PC-9 (cell line): ENCODE measurements around the gene CKMT2. TPM values are rescaled to one million over a fixed set of nuclear protein-coding genes. Genes with fewer than 3 reads are reported as not detected.

ENCODE experiments used
- BruUV-seq: library from RNA; stranded (reverse); fragments of 400-500 nt; replicated peaks from 2 replicates; lab custom pipeline; 2021; lab: Mats Ljungman, UMichigan
- CTCF ChIA-PET: fragments of 300-600 bp; sonication (Branson Sonifier 250); formaldehyde crosslinking; loops from one replicate; lab custom pipeline; 2022; ENCODE audit warnings: antibody characterized with exemption; lab: Charles Lee
- POLR2A ChIA-PET: fragments of 300-600 bp; sonication (Branson Sonifier 250); formaldehyde crosslinking; loops from one replicate; lab custom pipeline; 2022; ENCODE audit warnings: antibody characterized with exemption; ENCODE audit not compliant: unreplicated experiment; lab: Charles Lee
- DNase-seq, 2 experiments: peaks; one replicate each; pipeline versions ENCODE4 v3.0.0 to v3.0.0-alpha.2; 2015 to 2022; ENCODE audit warnings: mixed read lengths in 1 of 2
- H2AFZ ChIP-seq: fragments of 200-600 bp; sonication (generic); 2 replicates; pipeline ENCODE4 v1.8.1; 2017; ENCODE audit warnings: antibody characterized with exemption
- H3F3A ChIP-seq: fragments of 200-600 bp; sonication (generic); 2 replicates; pipeline ENCODE4 v1.8.1; 2017; ENCODE audit warnings: antibody characterized with exemption, mild to moderate bottlenecking, low read depth; ENCODE audit not compliant: insufficient read depth
- H3K27ac ChIP-seq: fragments of 200-600 bp; sonication (generic); 2 replicates; pipeline ENCODE4 v1.6.1; 2016; ENCODE audit warnings: mixed run types
- H3K27me3 ChIP-seq: fragments of 200-600 bp; sonication (generic); 2 replicates; pipeline ENCODE4 v1.6.1; 2016; ENCODE audit warnings: low read depth, mixed run types; ENCODE audit not compliant: insufficient read depth
- H3K36me3 ChIP-seq: fragments of 200-600 bp; sonication (generic); 2 replicates; pipeline ENCODE4 v1.6.1; 2016; ENCODE audit warnings: low read depth, mixed run types
- H3K4me1 ChIP-seq: fragments of 200-600 bp; sonication (generic); replicated peaks from 2 replicates; pipeline ENCODE4 v1.6.1; 2016; ENCODE audit warnings: mixed run types; ENCODE audit not compliant: insufficient read depth
- H3K4me2 ChIP-seq: fragments of 200-600 bp; sonication (generic); 2 replicates; pipeline ENCODE4 v1.6.1; 2017; ENCODE audit warnings: mixed run types
- H3K4me3 ChIP-seq: fragments of 200-600 bp; sonication (generic); 2 replicates; pipeline ENCODE4 v1.6.1; 2016; ENCODE audit warnings: mixed run types
- H3K79me2 ChIP-seq: fragments of 200-600 bp; sonication (generic); 2 replicates; pipeline ENCODE4 v1.6.1; 2017; ENCODE audit warnings: low read depth, mixed run types
- H3K9me2 ChIP-seq: fragments of 200-600 bp; sonication (generic); 2 replicates; pipeline ENCODE4 v1.8.1; 2017; ENCODE audit warnings: mild to moderate bottlenecking; ENCODE audit not compliant: insufficient read depth
- H3K9me3 ChIP-seq: fragments of 200-600 bp; sonication (generic); 2 replicates; pipeline ENCODE4 v1.8.1; 2016; ENCODE audit warnings: low read depth; ENCODE audit not compliant: insufficient read depth
- H4K20me1 ChIP-seq: fragments of 200-600 bp; sonication (generic); 2 replicates; pipeline ENCODE4 v1.8.1; 2017; ENCODE audit not compliant: insufficient read depth
- EZH2 ChIP-seq: fragments of 200-600 bp; sonication (generic); IDR thresholded peaks from 2 replicates; pipeline ENCODE4 v1.8.0; 2017; ENCODE audit warnings: antibody characterized with exemption, low read depth
- intact Hi-C: fragments of 100-400 bp; cut with micrococcal nuclease; formaldehyde crosslinking; loops from one replicate; pipeline ENCODE4 v1.10.0; 2022; ENCODE audit not compliant: unreplicated experiment
- total RNA-seq: library from RNA; stranded (reverse); gene quantifications from 2 replicates; pipeline ENCODE4 v1.2.3, GENCODE V29; 2021
- TF ChIP-seq, protein P1 (sequence below): fragments of 200-600 bp; sonication (generic); conservative IDR thresholded peaks from 2 replicates; pipeline ENCODE4 v1.6.1; 2017; ENCODE audit warnings: mixed run types, antibody characterized with exemption, mild to moderate bottlenecking, moderate library complexity

Gene CKMT2
- total RNA-seq, 1 experiment from 2014 or later, result not detected

DNA sequence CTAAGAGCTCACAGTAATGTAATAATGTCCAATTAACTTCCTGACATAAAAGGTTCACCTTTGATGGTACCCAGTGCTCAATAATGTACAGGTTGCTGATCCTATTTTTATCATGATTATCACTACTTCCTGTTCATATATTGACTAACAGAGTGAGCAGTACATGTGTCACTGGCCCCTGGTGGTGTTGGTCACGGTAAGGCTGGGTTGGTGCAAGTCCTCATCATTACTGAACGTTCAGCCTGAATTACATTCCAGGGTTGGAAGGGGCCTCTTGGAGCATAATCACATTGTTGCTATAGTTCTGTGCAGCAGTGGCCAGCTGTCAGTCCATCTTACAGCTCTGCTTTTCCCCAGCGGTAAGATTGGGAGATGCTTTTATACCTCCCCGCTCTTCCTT is 24.2 kb upstream of the CKMT2 start:
- Histone ChIP-seq H3K4me1 (peaks cover 24% of the 10 kb centered on the region), H3K27ac (no peak overlapping the region), H3K9me2 (no peaks in the 10 kb centered on the region), H2AFZ (no peak overlapping the region; the same call in 1 of the 2 replicates), H3K27me3 (no peaks in the 10 kb centered on the region), H3K79me2 (no peaks in the 10 kb centered on the region), H3F3A (no peaks in the 10 kb centered on the region), H3K9me3 (no peaks in the 10 kb centered on the region), H4K20me1 (no peaks in the 10 kb centered on the region), H3K36me3 (no peaks in the 10 kb centered on the region), H3K4me2 (no peak overlapping the region), H3K4me3 (no peak overlapping the region)
- CTCF ChIA-PET, result no interaction called here
- no TSS peak for BruUV-seq
- TF ChIP-seq EZH2, result no peak
- TF ChIP-seq, protein P1, sequence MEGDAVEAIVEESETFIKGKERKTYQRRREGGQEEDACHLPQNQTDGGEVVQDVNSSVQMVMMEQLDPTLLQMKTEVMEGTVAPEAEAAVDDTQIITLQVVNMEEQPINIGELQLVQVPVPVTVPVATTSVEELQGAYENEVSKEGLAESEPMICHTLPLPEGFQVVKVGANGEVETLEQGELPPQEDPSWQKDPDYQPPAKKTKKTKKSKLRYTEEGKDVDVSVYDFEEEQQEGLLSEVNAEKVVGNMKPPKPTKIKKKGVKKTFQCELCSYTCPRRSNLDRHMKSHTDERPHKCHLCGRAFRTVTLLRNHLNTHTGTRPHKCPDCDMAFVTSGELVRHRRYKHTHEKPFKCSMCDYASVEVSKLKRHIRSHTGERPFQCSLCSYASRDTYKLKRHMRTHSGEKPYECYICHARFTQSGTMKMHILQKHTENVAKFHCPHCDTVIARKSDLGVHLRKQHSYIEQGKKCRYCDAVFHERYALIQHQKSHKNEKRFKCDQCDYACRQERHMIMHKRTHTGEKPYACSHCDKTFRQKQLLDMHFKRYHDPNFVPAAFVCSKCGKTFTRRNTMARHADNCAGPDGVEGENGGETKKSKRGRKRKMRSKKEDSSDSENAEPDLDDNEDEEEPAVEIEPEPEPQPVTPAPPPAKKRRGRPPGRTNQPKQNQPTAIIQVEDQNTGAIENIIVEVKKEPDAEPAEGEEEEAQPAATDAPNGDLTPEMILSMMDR, result no peak
- POLR2A ChIA-PET, result no interaction called here
- intact Hi-C loops, result no loop called here
- no peak for DNase-seq

DNA sequence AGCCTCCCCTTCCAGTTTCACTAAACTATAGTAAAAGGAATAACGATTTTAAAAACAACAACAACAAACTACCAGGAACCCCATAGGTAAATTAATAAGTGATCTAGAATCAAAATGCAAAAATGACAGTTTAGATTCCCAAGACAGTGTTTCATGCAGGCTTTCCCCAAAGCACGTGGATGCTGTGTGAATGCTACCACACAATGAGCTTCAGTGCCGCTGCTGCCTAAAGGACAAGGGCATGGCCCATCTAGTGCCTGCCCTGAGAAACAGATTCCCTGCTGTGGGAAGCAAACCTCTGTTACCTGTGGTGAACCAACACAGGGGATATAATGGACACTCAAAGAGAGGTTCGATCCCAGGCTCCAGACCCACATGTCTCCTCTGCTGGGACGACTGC is 23.7 kb upstream of the CKMT2 start:
- intact Hi-C loops, result no loop called here
- ChIA-PET CTCF (no interaction called here), POLR2A (no interaction called here)
- Histone ChIP-seq H3K36me3 (no peaks in the 10 kb centered on the region), H2AFZ (no peak overlapping the region; the same call in 1 of the 2 replicates), H4K20me1 (no peaks in the 10 kb centered on the region), H3K9me2 (no peaks in the 10 kb centered on the region), H3K4me1 (peaks cover 24% of the 10 kb centered on the region), H3K27ac (no peak overlapping the region), H3K79me2 (no peaks in the 10 kb centered on the region), H3K4me3 (no peak overlapping the region), H3K9me3 (no peaks in the 10 kb centered on the region), H3K4me2 (no peak overlapping the region), H3F3A (no peaks in the 10 kb centered on the region), H3K27me3 (no peaks in the 10 kb centered on the region)
- TF ChIP-seq, protein P1, result no peak
- no TSS peak for BruUV-seq
- no peak for DNase-seq

DNA sequence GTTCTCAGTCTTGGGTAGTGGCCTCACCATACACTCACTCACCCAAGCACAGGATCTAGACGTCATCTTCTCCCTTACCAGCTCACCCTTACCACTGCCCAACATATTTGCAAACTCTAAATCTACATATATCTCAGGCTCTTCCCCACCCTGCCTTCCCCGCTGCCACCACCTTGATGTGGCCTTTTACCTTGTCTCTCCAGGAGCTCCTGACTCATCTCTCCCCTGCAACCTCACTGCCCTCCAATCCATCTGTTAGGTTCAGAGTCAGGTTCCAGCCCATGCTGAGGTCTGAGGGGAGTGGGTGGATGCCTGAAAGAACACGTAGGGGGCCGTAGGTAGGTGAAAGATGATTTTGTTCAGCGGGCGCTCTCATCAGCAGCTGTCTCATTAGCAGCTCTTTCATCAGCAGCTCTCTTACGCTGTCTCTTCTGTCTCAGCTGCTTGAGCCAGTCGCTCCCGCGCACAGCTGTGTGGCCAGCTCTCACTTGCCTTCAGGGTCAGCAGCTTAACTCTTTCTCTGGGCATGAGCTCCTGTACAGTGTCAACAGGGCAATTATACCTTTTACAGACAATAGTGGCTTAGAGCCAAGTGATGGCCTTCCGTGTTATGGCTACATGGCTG is 23.1 kb upstream of the CKMT2 start:
- TF ChIP-seq EZH2, result no peak
- TF ChIP-seq, protein P1, result no peak
- H3K27ac ChIP-seq, result no peak overlapping the region
- H3K9me2 ChIP-seq, result no peaks in the 10 kb centered on the region
- H3K79me2 ChIP-seq, result no peaks in the 10 kb centered on the region
- no peak overlapping the region for H3K4me2 ChIP-seq
- no peaks in the 10 kb centered on the region for H3K27me3 ChIP-seq
- intact Hi-C loops, result no loop called here
- no peaks in the 10 kb centered on the region for H3F3A ChIP-seq
- no peaks in the 10 kb centered on the region for H3K9me3 ChIP-seq
- DNase-seq, result no peak
- BruUV-seq, result no TSS peak
- ChIA-PET CTCF (no interaction called here), POLR2A (no interaction called here)
- H3K36me3 ChIP-seq, result no peaks in the 10 kb centered on the region
- H3K4me3 ChIP-seq, result no peak overlapping the region
- no peak overlapping the region for H2AFZ ChIP-seq
- H4K20me1 ChIP-seq, result no peaks in the 10 kb centered on the region
- peaks cover 24% of the 10 kb centered on the region for H3K4me1 ChIP-seq
